HepG2 (cell line): ENCODE measurements around the gene ATG16L1. TPM values are rescaled to one million over a fixed set of nuclear protein-coding genes. Genes with fewer than 3 reads are reported as not detected.

Experiments used
- AHDC1 ChIP-seq: sonication (generic); formaldehyde crosslinking; IDR thresholded peaks from 2 replicates; pipeline ENCODE4 v1.5.1; 2020; ENCODE audit warnings: mild to moderate bottlenecking, missing genetic modification reagents, borderline replicate concordance
- ATF7 ChIP-seq, 2 experiments: fragments of 450-650 bp in 1 of 2; sonication (generic) in 1 of 2; formaldehyde crosslinking in 1 of 2; IDR thresholded peaks; 2 replicates each; pipeline versions ENCODE4 v1.4.0 to v1.6.1; 2016 to 2020; ENCODE audit warnings: antibody characterized with exemption in 1 of 2, mild to moderate bottlenecking in 1 of 2, missing genetic modification reagents in 1 of 2
- BRF2 ChIP-seq: sonication (generic); formaldehyde crosslinking; IDR thresholded peaks from 2 replicates; pipeline ENCODE4 v1.8.1; 2022; ENCODE audit warnings: mild to moderate bottlenecking, missing genetic modification reagents
- CREB1 ChIP-seq, 2 experiments: fragments of 450-650 bp in 1 of 2; IDR thresholded peaks; 2 replicates each; pipeline ENCODE4 v1.6.1; 2016 to 2017; ENCODE audit warnings: control low read depth in 1 of 2, mild to moderate bottlenecking in 1 of 2, missing compliant biosample characterization in 1 of 2, missing genetic modification characterization in 1 of 2
- HOXA7 ChIP-seq: sonication (generic); formaldehyde crosslinking; IDR thresholded peaks from 2 replicates; pipeline ENCODE4 v1.8.1; 2022; ENCODE audit warnings: mild to moderate bottlenecking, missing genetic modification reagents, moderate library complexity
- NCOR1 ChIP-seq: fragments of 200-600 bp; sonication (generic); IDR thresholded peaks from 2 replicates; pipeline ENCODE4 v1.7.0; 2017; ENCODE audit warnings: antibody characterized with exemption, low read length, borderline replicate concordance
- RAD51 ChIP-seq: fragments of 450-650 bp; IDR thresholded peaks from 2 replicates; pipeline ENCODE4 v1.6.1; 2016; ENCODE audit warnings: borderline replicate concordance
- RBAK ChIP-seq: sonication (generic); formaldehyde crosslinking; IDR thresholded peaks from 2 replicates; pipeline ENCODE4 v1.5.1; 2020; ENCODE audit warnings: mild to moderate bottlenecking, missing genetic modification reagents
- TFDP2 ChIP-seq: sonication (generic); formaldehyde crosslinking; IDR thresholded peaks from 2 replicates; pipeline ENCODE4 v1.4.0; 2020; ENCODE audit warnings: missing genetic modification reagents
- ZBTB37 ChIP-seq: sonication (generic); formaldehyde crosslinking; IDR thresholded peaks from 2 replicates; pipeline ENCODE4 v1.4.0; 2020; ENCODE audit warnings: mild to moderate bottlenecking, missing genetic modification reagents
- ZBTB38 ChIP-seq: sonication (generic); formaldehyde crosslinking; IDR thresholded peaks from 2 replicates; pipeline ENCODE4 v1.5.1; 2020; ENCODE audit warnings: mild to moderate bottlenecking, missing genetic modification reagents
- ZKSCAN5 ChIP-seq: sonication (generic); formaldehyde crosslinking; IDR thresholded peaks from 2 replicates; pipeline ENCODE4 v1.5.1; 2020; ENCODE audit warnings: mild to moderate bottlenecking, missing genetic modification reagents
- ZNF235 ChIP-seq: sonication (generic); formaldehyde crosslinking; IDR thresholded peaks from 2 replicates; pipeline ENCODE4 v1.8.1; 2023; ENCODE audit warnings: mild to moderate bottlenecking, missing genetic modification reagents, borderline replicate concordance
- ZNF44 ChIP-seq: sonication (generic); formaldehyde crosslinking; IDR thresholded peaks from 2 replicates; pipeline ENCODE4 v1.5.1; 2020; ENCODE audit warnings: mild to moderate bottlenecking, missing genetic modification reagents
- ZNF570 ChIP-seq: sonication (generic); formaldehyde crosslinking; IDR thresholded peaks from 2 replicates; pipeline ENCODE4 v1.4.0; 2020; ENCODE audit warnings: mild to moderate bottlenecking, missing genetic modification reagents, borderline replicate concordance
- ZNF746 ChIP-seq: sonication (generic); formaldehyde crosslinking; IDR thresholded peaks from 2 replicates; pipeline ENCODE4 v1.8.0; 2022; ENCODE audit warnings: mild to moderate bottlenecking, missing genetic modification reagents
- ZNF776 ChIP-seq: sonication (generic); formaldehyde crosslinking; IDR thresholded peaks from 2 replicates; pipeline ENCODE4 v1.4.0; 2020; ENCODE audit warnings: mild to moderate bottlenecking, missing genetic modification reagents
- ZNF891 ChIP-seq: sonication (generic); formaldehyde crosslinking; IDR thresholded peaks from 2 replicates; pipeline ENCODE4 v1.5.0; 2020; ENCODE audit warnings: mild to moderate bottlenecking, missing genetic modification reagents
- ZSCAN25 ChIP-seq: sonication (generic); formaldehyde crosslinking; IDR thresholded peaks from 2 replicates; pipeline ENCODE4 v1.8.0; 2022; ENCODE audit warnings: mild to moderate bottlenecking, missing genetic modification reagents
- polyA plus RNA-seq, 8 experiments: library from polyadenylated mRNA; depleted of rRNA in 3 of 8; stranded (reverse) in 7 of 8; unstranded in 1 of 8; fragments of >200 nt; fragmentation: Illumina TruSeq in 4 of 8; extraction: Trizol in 4 of 8; gene quantifications; 2 replicates each; pipeline versions ENCODE4 v1.2.1 to v1.2.3, GENCODE V29; 2011 to 2016; ENCODE audit warnings: low read depth in 4 of 8, missing spikeins in 1 of 8, mixed read lengths in 1 of 8; ENCODE audit not compliant: insufficient read depth in 1 of 8
- total RNA-seq, 5 experiments: library from RNA; depleted of rRNA; stranded (reverse); fragments of >200 nt; fragmentation: Illumina TruSeq; extraction: Trizol; gene quantifications; 2 replicates each; pipeline ENCODE4 v1.2.3, GENCODE V29; 2016; ENCODE audit warnings: low read depth in 1 of 5

ATG16L1 gene
- total and polyA plus RNA-seq, 2 of the 13 experiments (the other 11 are each of a cell fraction or from before 2014, with no cell fraction given): 26.0 to 51.7 TPM

- TF ChIP-seq AHDC1 (CRISPR knock-in tag) (peak; percentile 24; the same call in 1 of the 2 replicates), ZNF891 (peak; percentile 86), NCOR1 (no peak; the same call in 1 of the 2 replicates), RBAK (CRISPR knock-in tag) (no peak), ZNF746 (CRISPR knock-in tag) (no peak; the same call in 1 of the 2 replicates), BRF2 (peak; percentile 95), ZNF235 (CRISPR knock-in tag) (peak; percentile 93), ZBTB38 (peak; percentile 55; the same call in 1 of the 2 replicates), ZSCAN25 (CRISPR knock-in tag) (no peak; the same call in 1 of the 2 replicates), TFDP2 (peak; percentile 94), ATF7 (IDR thresholded peaks at IDR 0.05) (no peak), ATF7 (CRISPR knock-in tag; IDR thresholded peaks at IDR 0.05) (0 out of 2 replicates have a peak, but pooled peaks have one; percentile 58), ZNF570 (CRISPR knock-in tag) (0 out of 2 replicates have a peak, but pooled peaks have one; percentile 30), HOXA7 (no peak), ZBTB37 (CRISPR knock-in tag) (no peak), ZNF44 (peak; percentile 94), RAD51 (no peak), ZNF776 (CRISPR knock-in tag) (peak; percentile 87), ZKSCAN5 (CRISPR knock-in tag) (no peak), CREB1 (IDR thresholded peaks at IDR 0.05) (peak; percentile 98), CREB1 (CRISPR knock-in tag; IDR thresholded peaks at IDR 0.05) (peak; percentile 99)
These were observed at the start of gene ATG16L1 (continued) for GRCh38 chr2:233251306-233252116.
